ENCODE measurements around the gene FAS.

Gene FAS

GRCh38 chr10:89043052-89043451 lies 52.5 kb downstream of the FAS start:
- FAIRE-seq, result no peak

GRCh38 chr10:89047397-89047796 lies 56.8 kb downstream of the FAS start:
- FAIRE-seq, result no peak

GRCh38 chr10:89051593-89051992 lies 61.0 kb downstream of the FAS start:
- FAIRE-seq, result no peak

- no peak for FAIRE-seq
These were observed 63.0 kb downstream of the FAS start for GRCh38 chr10:89053555-89053954.

- FAIRE-seq, result no peak
These were observed 64.6 kb downstream of the FAS start for GRCh38 chr10:89055159-89055558.

GRCh38 chr10:89062861-89063260 lies 72.3 kb downstream of the FAS start:
- no peak for FAIRE-seq

- no peak for FAIRE-seq
These were observed 72.9 kb downstream of the FAS start for GRCh38 chr10:89063465-89063864.

GRCh38 chr10:89064748-89065147 lies 74.2 kb downstream of the FAS start:
- no peak for FAIRE-seq

Measured in colon (tissue), 2 donors.